ENCODE results near the gene NOL3. TPM values are rescaled to one million over a fixed set of nuclear protein-coding genes. Genes with fewer than 3 reads are reported as not detected.

NOL3 gene
- total RNA-seq, 1 donor from 2014 or later = 8.4 TPM

- Mint-ChIP-seq H3K9me3 (no peaks in the 10 kb centered on the region), H3K36me3 (peaks cover 8% of the 10 kb centered on the region), H3K27ac (peak overlapping the region; percentile 94), H3K4me1 (ENCODE audit: unreplicated experiment) (peaks cover 29% of the 10 kb centered on the region), H3K27me3 (peaks cover 70% of the 10 kb centered on the region), H3K4me3 (peak overlapping the region; percentile 88)
- TF ChIP-seq CTCF (conservative IDR thresholded peaks at IDR 0.05) = no peak
- DNase-seq (ENCODE audit: extremely low spot score, unreplicated experiment) = no peak
Observed at GRCh38 chr16:67173323-67173722, 3.0 kb downstream of the NOL3 start.

- TF ChIP-seq CTCF (conservative IDR thresholded peaks at IDR 0.05) = peak; percentile 36
- peaks cover 8% of the 10 kb centered on the region for H3K36me3 Mint-ChIP-seq
- peak overlapping the region; percentile 88 for H3K4me3 Mint-ChIP-seq
- H3K9me3 Mint-ChIP-seq = no peaks in the 10 kb centered on the region
- peaks cover 29% of the 10 kb centered on the region for H3K4me1 Mint-ChIP-seq (ENCODE audit: unreplicated experiment)
- H3K27me3 Mint-ChIP-seq = peaks cover 69% of the 10 kb centered on the region
- peak overlapping the region; percentile 94 for H3K27ac Mint-ChIP-seq
- no peak for DNase-seq (ENCODE audit: extremely low spot score, unreplicated experiment)
Observed at GRCh38 chr16:67173808-67174705, 3.7 kb downstream of the NOL3 start.

DNA sequence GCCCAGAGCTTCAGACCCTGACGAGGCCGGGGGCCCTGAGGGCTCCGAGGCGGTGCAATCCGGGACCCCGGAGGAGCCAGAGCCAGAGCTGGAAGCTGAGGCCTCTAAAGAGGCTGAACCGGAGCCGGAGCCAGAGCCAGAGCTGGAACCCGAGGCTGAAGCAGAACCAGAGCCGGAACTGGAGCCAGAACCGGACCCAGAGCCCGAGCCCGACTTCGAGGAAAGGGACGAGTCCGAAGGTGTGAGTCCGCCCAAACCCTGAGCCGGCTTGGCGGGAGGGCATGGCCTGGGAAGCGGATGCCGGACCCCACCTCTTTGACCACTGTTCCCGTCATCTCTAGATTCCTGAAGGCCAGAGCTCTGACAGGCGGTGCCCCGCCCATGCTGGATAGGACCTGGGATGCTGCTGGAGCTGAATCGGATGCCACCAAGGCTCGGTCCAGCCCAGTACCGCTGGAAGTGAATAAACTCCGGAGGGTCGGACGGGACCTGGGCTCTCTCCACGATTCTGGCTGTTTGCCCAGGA lies 4.4 kb downstream of the NOL3 start:
- H3K27ac Mint-ChIP-seq = no peak overlapping the region
- TF ChIP-seq CTCF (conservative IDR thresholded peaks at IDR 0.05) = no peak
- no peaks in the 10 kb centered on the region for H3K9me3 Mint-ChIP-seq
- DNase-seq (ENCODE audit: extremely low spot score, unreplicated experiment) = no peak
- peaks cover 8% of the 10 kb centered on the region for H3K36me3 Mint-ChIP-seq
- H3K27me3 Mint-ChIP-seq = peaks cover 62% of the 10 kb centered on the region
- H3K4me3 Mint-ChIP-seq = peak overlapping the region; percentile 64
- H3K4me1 Mint-ChIP-seq (ENCODE audit: unreplicated experiment) = peaks cover 28% of the 10 kb centered on the region

GRCh38 chr16:67176662-67177061 lies 6.3 kb downstream of the NOL3 start:
- no peaks in the 10 kb centered on the region for H3K9me3 Mint-ChIP-seq
- peaks cover 15% of the 10 kb centered on the region for H3K4me1 Mint-ChIP-seq (ENCODE audit: unreplicated experiment)
- DNase-seq (ENCODE audit: extremely low spot score, unreplicated experiment) = no peak

More at GRCh38 chr16:67176662-67177061, 6.3 kb downstream of the NOL3 start:
- Mint-ChIP-seq H3K4me3 (peak overlapping the region; percentile 5), H3K36me3 (peaks cover 8% of the 10 kb centered on the region), H3K27ac (no peak overlapping the region), H3K27me3 (peaks cover 46% of the 10 kb centered on the region)
- no peak for TF ChIP-seq CTCF (conservative IDR thresholded peaks at IDR 0.05)
